ENCODE results near the gene SLC50A1. TPM values are rescaled to one million over a fixed set of nuclear protein-coding genes. Genes with fewer than 3 reads are reported as not detected.

SLC50A1 gene
- polyA plus RNA-seq, 1 donor (not counting 4 experiments of a cell fraction or from before 2014, with no cell fraction given) = 54.5 TPM

- Histone ChIP-seq H2AFZ (ENCODE audit: control insufficient read depth, low read length) (no peak overlapping the region), H3K9me1 (ENCODE audit: control insufficient read depth, extremely low read depth, insufficient read depth, low read length) (no peaks in the 10 kb centered on the region), H3K4me1 (ENCODE audit: control insufficient read depth, extremely low read depth, insufficient read depth, low read length) (no peaks in the 10 kb centered on the region), H3K27ac (ENCODE audit: control insufficient read depth, insufficient read depth, low read length) (no peak overlapping the region), H3K4me3 (ENCODE audit: control insufficient read depth in 2 of 3, extremely low read depth in 1 of 3, insufficient read depth in 2 of 3, low read depth in 1 of 3, low read length in 3 of 3) (no peak overlapping the region), H3K27me3 (ENCODE audit: control insufficient read depth, extremely low read depth, insufficient read depth, low read length) (no peaks in the 10 kb centered on the region), H4K20me1 (ENCODE audit: control insufficient read depth, extremely low read depth, insufficient read depth, low read length) (no peaks in the 10 kb centered on the region), H3K9ac (ENCODE audit: control insufficient read depth, extremely low read depth, insufficient read depth, low read length) (no peak overlapping the region), H3K9me3 (ENCODE audit: control insufficient read depth, low read depth, low read length) (no peaks in the 10 kb centered on the region), H3K4me2 (ENCODE audit: control insufficient read depth, extremely low read depth, insufficient read depth, low read depth, low read length) (no peak overlapping the region), H3K36me3 (ENCODE audit: control insufficient read depth in 2 of 2, extremely low read depth in 1 of 2, insufficient read depth in 2 of 2, low read length in 2 of 2) (no peaks in the 10 kb centered on the region), H3K79me2 (ENCODE audit: control insufficient read depth, insufficient read depth, low read length) (no peaks in the 10 kb centered on the region)
- dilution Hi-C loops (cut with MboI; ENCODE audit: extremely low pct_ligation_motif_present, low sequenced_read_pairs) = no loop called here
- DNase-seq (ENCODE audit: low read depth, low spot score) (no peak), FAIRE-seq (no peak)
- TF ChIP-seq CTCF (optimal IDR thresholded peaks at IDR 0.05 in 1 of 3, IDR thresholded peaks at IDR 0.05 in 1 of 3, conservative IDR thresholded peaks at IDR 0.05 in 1 of 3; ENCODE audit: extremely low read depth in 1 of 3, insufficient read depth in 2 of 3, low read length in 3 of 3) (no peak), EZH2 (IDR thresholded peaks at IDR 0.05; ENCODE audit: low read length) (no peak)
These were observed 28.8 kb upstream of the SLC50A1 start for GRCh38 chr1:155106862-155107261.

GRCh38 chr1:155107309-155108264 is 28.1 kb upstream of the SLC50A1 start:
- TF ChIP-seq EZH2 (IDR thresholded peaks at IDR 0.05; ENCODE audit: low read length) = no peak
- H3K4me3 ChIP-seq (ENCODE audit: control insufficient read depth in 2 of 3, extremely low read depth in 1 of 3, insufficient read depth in 2 of 3, low read depth in 1 of 3, low read length in 3 of 3) = no peak overlapping the region
- dilution Hi-C loops (cut with MboI; ENCODE audit: extremely low pct_ligation_motif_present, low sequenced_read_pairs) = no loop called here

More at GRCh38 chr1:155107309-155108264, 28.1 kb upstream of the SLC50A1 start:
- Histone ChIP-seq H3K4me1 (ENCODE audit: control insufficient read depth, extremely low read depth, insufficient read depth, low read length) (no peaks in the 10 kb centered on the region), H3K9me1 (ENCODE audit: control insufficient read depth, extremely low read depth, insufficient read depth, low read length) (no peaks in the 10 kb centered on the region), H3K27me3 (ENCODE audit: control insufficient read depth, extremely low read depth, insufficient read depth, low read length) (no peaks in the 10 kb centered on the region), H4K20me1 (ENCODE audit: control insufficient read depth, extremely low read depth, insufficient read depth, low read length) (no peaks in the 10 kb centered on the region), H3K9ac (ENCODE audit: control insufficient read depth, extremely low read depth, insufficient read depth, low read length) (no peak overlapping the region), H3K9me3 (ENCODE audit: control insufficient read depth, low read depth, low read length) (no peaks in the 10 kb centered on the region), H3K36me3 (ENCODE audit: control insufficient read depth in 2 of 2, extremely low read depth in 1 of 2, insufficient read depth in 2 of 2, low read length in 2 of 2) (no peaks in the 10 kb centered on the region), H2AFZ (ENCODE audit: control insufficient read depth, low read length) (no peak overlapping the region), H3K79me2 (ENCODE audit: control insufficient read depth, insufficient read depth, low read length) (no peaks in the 10 kb centered on the region), H3K4me2 (ENCODE audit: control insufficient read depth, extremely low read depth, insufficient read depth, low read depth, low read length) (no peak overlapping the region), H3K27ac (ENCODE audit: control insufficient read depth, insufficient read depth, low read length) (no peak overlapping the region)
- no peak for DNase-seq (ENCODE audit: low read depth, low spot score)
- no peak for FAIRE-seq
